Measurements from ENCODE around the gene SMIM14. TPM values are rescaled to one million over a fixed set of nuclear protein-coding genes. Genes with fewer than 3 reads are reported as not detected.

Gene SMIM14
- total RNA-seq, 1 donor from 2014 or later = 91.0 TPM

GRCh38 chr4:39565878-39566600 lies 72.6 kb downstream of the SMIM14 start:
- Mint-ChIP-seq H3K27me3 (ENCODE audit: insufficient read depth, low read depth) (peaks cover 3% of the 10 kb centered on the region), H3K27ac (no peak overlapping the region), H3K4me3 (no peak overlapping the region), H3K36me3 (peaks cover 14% of the 10 kb centered on the region), H3K4me1 (no peaks in the 10 kb centered on the region), H3K9me3 (peaks cover 6% of the 10 kb centered on the region)
- H2AFZ ChIP-seq (replicated peaks) = no peak overlapping the region
- H3K27ac ChIP-seq = no peak overlapping the region
- no peaks in the 10 kb centered on the region for H3K9me3 ChIP-seq (ENCODE audit: low read depth)
- H3F3A ChIP-seq (ENCODE audit: low read depth) = peaks cover 6% of the 10 kb centered on the region
- H3K9ac ChIP-seq = no peak overlapping the region
- TF ChIP-seq, protein P1, sequence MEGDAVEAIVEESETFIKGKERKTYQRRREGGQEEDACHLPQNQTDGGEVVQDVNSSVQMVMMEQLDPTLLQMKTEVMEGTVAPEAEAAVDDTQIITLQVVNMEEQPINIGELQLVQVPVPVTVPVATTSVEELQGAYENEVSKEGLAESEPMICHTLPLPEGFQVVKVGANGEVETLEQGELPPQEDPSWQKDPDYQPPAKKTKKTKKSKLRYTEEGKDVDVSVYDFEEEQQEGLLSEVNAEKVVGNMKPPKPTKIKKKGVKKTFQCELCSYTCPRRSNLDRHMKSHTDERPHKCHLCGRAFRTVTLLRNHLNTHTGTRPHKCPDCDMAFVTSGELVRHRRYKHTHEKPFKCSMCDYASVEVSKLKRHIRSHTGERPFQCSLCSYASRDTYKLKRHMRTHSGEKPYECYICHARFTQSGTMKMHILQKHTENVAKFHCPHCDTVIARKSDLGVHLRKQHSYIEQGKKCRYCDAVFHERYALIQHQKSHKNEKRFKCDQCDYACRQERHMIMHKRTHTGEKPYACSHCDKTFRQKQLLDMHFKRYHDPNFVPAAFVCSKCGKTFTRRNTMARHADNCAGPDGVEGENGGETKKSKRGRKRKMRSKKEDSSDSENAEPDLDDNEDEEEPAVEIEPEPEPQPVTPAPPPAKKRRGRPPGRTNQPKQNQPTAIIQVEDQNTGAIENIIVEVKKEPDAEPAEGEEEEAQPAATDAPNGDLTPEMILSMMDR (IDR thresholded peaks at IDR 0.05) = no peak
- TF ChIP-seq EZH2phosphoT487 (IDR thresholded peaks at IDR 0.05) (no peak), EZH2 (IDR thresholded peaks at IDR 0.05) (no peak)
- no peak overlapping the region for H3K4me3 ChIP-seq
- DNase-seq (ENCODE audit: low spot score) = no peak
- no peaks in the 10 kb centered on the region for H4K20me1 ChIP-seq (ENCODE audit: low read depth)
- no peaks in the 10 kb centered on the region for H3K27me3 ChIP-seq
- H3K79me2 ChIP-seq (ENCODE audit: low read depth) = no peaks in the 10 kb centered on the region
- no peak overlapping the region for H3K4me2 ChIP-seq
- no peaks in the 10 kb centered on the region for H3K36me3 ChIP-seq
- no peaks in the 10 kb centered on the region for H3K4me1 ChIP-seq

- Histone ChIP-seq H3K27ac (no peak overlapping the region), H3K4me1 (peaks cover 13% of the 10 kb centered on the region), H3K4me3 (no peak overlapping the region), H4K20me1 (ENCODE audit: low read depth) (no peaks in the 10 kb centered on the region), H3K36me3 (no peaks in the 10 kb centered on the region), H3K9ac (no peak overlapping the region), H3K9me3 (ENCODE audit: low read depth) (no peaks in the 10 kb centered on the region), H3K79me2 (ENCODE audit: low read depth) (no peaks in the 10 kb centered on the region), H3K27me3 (no peaks in the 10 kb centered on the region), H3K4me2 (no peak overlapping the region), H3F3A (ENCODE audit: low read depth) (peaks cover 26% of the 10 kb centered on the region), H2AFZ (replicated peaks) (no peak overlapping the region)
- Mint-ChIP-seq H3K4me3 (no peak overlapping the region), H3K9me3 (peaks cover 6% of the 10 kb centered on the region), H3K4me1 (peaks cover 16% of the 10 kb centered on the region), H3K27me3 (ENCODE audit: insufficient read depth, low read depth) (peaks cover 3% of the 10 kb centered on the region), H3K36me3 (peaks cover 15% of the 10 kb centered on the region), H3K27ac (no peak overlapping the region)
- DNase-seq (ENCODE audit: low spot score) = no peak
- TF ChIP-seq EZH2phosphoT487 (IDR thresholded peaks at IDR 0.05) (no peak), EZH2 (IDR thresholded peaks at IDR 0.05) (no peak)
- TF ChIP-seq, protein P1 (IDR thresholded peaks at IDR 0.05) = no peak
Measured at GRCh38 chr4:39563346-39563847, 75.3 kb downstream of the SMIM14 start.

- Histone ChIP-seq H3K27ac (no peak overlapping the region), H3K9me3 (ENCODE audit: low read depth) (no peaks in the 10 kb centered on the region), H3K27me3 (no peaks in the 10 kb centered on the region), H3K4me2 (no peak overlapping the region), H3K36me3 (no peaks in the 10 kb centered on the region), H4K20me1 (ENCODE audit: low read depth) (no peaks in the 10 kb centered on the region), H3K79me2 (ENCODE audit: low read depth) (no peaks in the 10 kb centered on the region), H3K9ac (no peak overlapping the region), H3F3A (ENCODE audit: low read depth) (peaks cover 32% of the 10 kb centered on the region), H3K4me1 (peaks cover 17% of the 10 kb centered on the region), H2AFZ (replicated peaks) (no peak overlapping the region), H3K4me3 (no peak overlapping the region)
- Mint-ChIP-seq H3K36me3 (peaks cover 15% of the 10 kb centered on the region), H3K9me3 (peaks cover 6% of the 10 kb centered on the region), H3K4me1 (peaks cover 20% of the 10 kb centered on the region), H3K4me3 (no peak overlapping the region), H3K27ac (no peak overlapping the region), H3K27me3 (ENCODE audit: insufficient read depth, low read depth) (peaks cover 3% of the 10 kb centered on the region)
- TF ChIP-seq EZH2 (IDR thresholded peaks at IDR 0.05) (no peak), EZH2phosphoT487 (IDR thresholded peaks at IDR 0.05) (no peak)
- TF ChIP-seq, protein P1 (IDR thresholded peaks at IDR 0.05) = no peak
- DNase-seq (ENCODE audit: low spot score) = no peak
Measured at GRCh38 chr4:39562792-39563191, 75.9 kb downstream of the SMIM14 start.

Data from neural progenitor cell (in vitro differentiated cells).